ENCODE results near the gene KCNQ2.

The KCNQ2 gene

GRCh38 chr20:63501818-63502670, 29.6 kb upstream of the KCNQ2 start:
- in situ Hi-C loops (cut with HindIII; ENCODE audit: low sequenced_read_pairs) = no loop called here

GRCh38 chr20:63500902-63501817, 28.7 kb upstream of the KCNQ2 start:
- in situ Hi-C loops (cut with HindIII; ENCODE audit: low sequenced_read_pairs) = no loop called here

GRCh38 chr20:63500151-63500901, 27.9 kb upstream of the KCNQ2 start:
- in situ Hi-C loops (cut with HindIII; ENCODE audit: low sequenced_read_pairs) = no loop called here

GRCh38 chr20:63499338-63499969, 27.0 kb upstream of the KCNQ2 start:
- in situ Hi-C loops (cut with HindIII; ENCODE audit: low sequenced_read_pairs) = no loop called here

- in situ Hi-C loops (cut with HindIII; ENCODE audit: low sequenced_read_pairs) = no loop called here
Measured at GRCh38 chr20:63498960-63499337, 26.5 kb upstream of the KCNQ2 start, which contains the start of gene EEF1A2. TSS of gene EEF1A2 (minus strand) at chr20:63499083. CDS start at chr20:63497763, 1,320 bp downstream.

- in situ Hi-C loops (cut with HindIII; ENCODE audit: low sequenced_read_pairs) = no loop called here
Measured at GRCh38 chr20:63497946-63498935, 25.8 kb upstream of the KCNQ2 start.

- in situ Hi-C loops (cut with HindIII; ENCODE audit: low sequenced_read_pairs) = no loop called here
Measured at GRCh38 chr20:63497138-63497945, 24.9 kb upstream of the KCNQ2 start.

GRCh38 chr20:63496596-63497120, 24.2 kb upstream of the KCNQ2 start:
- in situ Hi-C loops (cut with HindIII; ENCODE audit: low sequenced_read_pairs) = no loop called here

GRCh38 chr20:63495741-63496595, 23.5 kb upstream of the KCNQ2 start:
- in situ Hi-C loops (cut with HindIII; ENCODE audit: low sequenced_read_pairs) = no loop called here

- in situ Hi-C loops (cut with HindIII; ENCODE audit: low sequenced_read_pairs) = no loop called here
Measured at GRCh38 chr20:63495167-63495720, 22.8 kb upstream of the KCNQ2 start.

- in situ Hi-C loops (cut with HindIII; ENCODE audit: low sequenced_read_pairs) = no loop called here
Measured at GRCh38 chr20:63494420-63495166, 22.1 kb upstream of the KCNQ2 start.

GRCh38 chr20:63494084-63494419, 21.6 kb upstream of the KCNQ2 start:
- in situ Hi-C loops (cut with HindIII; ENCODE audit: low sequenced_read_pairs) = no loop called here

GRCh38 chr20:63493563-63494020, 21.1 kb upstream of the KCNQ2 start:
- in situ Hi-C loops (cut with HindIII; ENCODE audit: low sequenced_read_pairs) = no loop called here

GRCh38 chr20:63492982-63493381, 20.5 kb upstream of the KCNQ2 start:
- in situ Hi-C loops (cut with HindIII; ENCODE audit: low sequenced_read_pairs) = no loop called here

GRCh38 chr20:63492518-63492917, 20.1 kb upstream of the KCNQ2 start:
- in situ Hi-C loops (cut with HindIII; ENCODE audit: low sequenced_read_pairs) = no loop called here

- in situ Hi-C loops (cut with HindIII; ENCODE audit: low sequenced_read_pairs) = no loop called here
Measured at GRCh38 chr20:63491635-63492230, 19.3 kb upstream of the KCNQ2 start.

All from endothelial cell of hepatic sinusoid (primary cell).